ENCODE measurements around the gene PIK3R6.

Gene PIK3R6

DNA sequence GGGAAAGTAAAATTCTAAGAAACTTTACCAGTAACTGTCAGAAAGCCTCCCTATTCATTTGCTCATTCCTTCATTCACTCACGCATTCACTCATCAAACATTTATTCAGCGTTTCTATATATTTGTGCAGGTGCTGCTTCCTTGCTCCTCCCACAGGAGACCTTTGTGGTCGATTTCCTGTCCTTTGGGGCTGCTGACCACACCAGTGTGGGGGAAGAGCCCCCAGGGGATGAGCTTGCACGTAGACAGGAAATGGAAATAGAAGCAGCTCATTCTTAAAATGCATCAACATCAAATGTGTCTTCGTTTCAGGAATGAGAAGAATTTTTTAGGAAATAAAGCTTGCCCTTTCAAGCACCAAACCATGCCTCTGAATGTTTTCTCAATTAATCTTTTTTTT, 9.6 kb downstream of the PIK3R6 start:
- TF ChIP-seq GATA2 (IDR thresholded peaks at IDR 0.05; ENCODE audit: low read depth, low read length) (no peak), GATA3 (IDR thresholded peaks at IDR 0.05; ENCODE audit: low read depth, low read length) (no peak)

DNA sequence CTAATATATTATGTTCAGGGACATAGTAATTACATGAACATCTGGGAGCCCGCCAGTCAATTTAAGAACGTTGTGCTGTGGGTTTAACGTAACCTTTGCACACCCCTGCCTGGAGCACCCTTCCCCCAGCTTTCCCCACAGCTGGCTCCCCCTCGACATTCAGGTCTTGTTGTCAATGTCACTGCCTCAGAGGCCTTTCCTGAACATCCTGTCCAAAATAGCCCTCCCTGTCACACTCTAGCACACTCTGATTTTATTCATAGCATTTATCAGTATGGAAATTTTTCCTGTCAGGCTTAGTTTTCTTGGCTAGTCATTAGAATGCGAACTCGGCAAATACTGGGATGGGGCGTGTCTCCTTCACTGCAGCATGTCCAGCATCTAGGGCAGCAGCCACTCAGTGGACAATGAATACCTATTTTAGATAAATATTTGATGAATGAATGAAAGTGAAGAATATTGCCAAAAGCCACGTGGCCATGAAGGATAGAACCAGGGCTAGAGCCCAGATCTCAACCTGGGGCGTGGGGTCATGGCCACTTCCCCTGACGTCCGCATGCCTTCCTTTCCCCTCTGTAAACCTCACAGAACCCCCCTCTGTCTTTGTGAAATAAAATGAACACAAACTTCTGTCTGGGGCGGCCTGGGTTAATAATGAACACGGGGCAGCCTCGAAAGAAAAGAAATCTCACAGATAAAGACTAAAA, 10.5 kb downstream of the PIK3R6 start:
- TF ChIP-seq GATA3 (IDR thresholded peaks at IDR 0.05; ENCODE audit: low read depth, low read length) = no peak
- no peak for TF ChIP-seq GATA2 (IDR thresholded peaks at IDR 0.05; ENCODE audit: low read depth, low read length)

DNA sequence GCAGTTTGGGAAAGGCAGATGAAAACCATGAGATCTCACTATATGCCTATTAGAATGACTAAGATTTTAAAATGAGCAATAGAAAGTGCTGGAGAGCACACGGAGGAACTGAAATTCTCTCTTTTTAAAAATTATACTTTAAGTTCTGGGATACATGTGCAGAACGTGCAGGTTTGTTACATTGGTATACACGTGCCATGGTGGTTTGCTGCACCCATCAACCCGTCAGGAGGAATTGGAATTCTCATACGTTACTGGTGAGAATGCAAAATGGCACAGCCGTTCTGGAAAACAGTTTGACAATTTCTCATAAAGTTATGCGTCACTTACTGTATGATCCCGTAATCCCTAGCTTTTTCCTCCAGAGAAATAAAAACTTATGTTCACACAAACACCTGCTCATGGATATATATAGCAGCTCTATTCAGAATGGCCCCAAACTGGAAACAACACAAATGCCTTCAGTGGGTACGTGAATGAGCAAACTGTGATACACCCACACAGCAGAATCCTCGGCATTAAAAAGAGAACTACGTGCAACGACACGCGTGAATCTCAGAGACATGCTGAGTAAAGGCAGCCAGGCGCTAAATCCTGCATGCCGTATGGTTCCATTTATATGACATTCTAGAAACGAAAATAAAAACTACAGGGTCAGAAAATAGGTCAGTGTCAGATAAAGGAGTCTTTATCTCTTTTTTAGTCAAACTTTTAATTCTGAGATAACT, 11.8 kb downstream of the PIK3R6 start:
- TF ChIP-seq GATA2 (IDR thresholded peaks at IDR 0.05; ENCODE audit: low read depth, low read length) = no peak
- TF ChIP-seq GATA3 (IDR thresholded peaks at IDR 0.05; ENCODE audit: low read depth, low read length) = no peak

DNA sequence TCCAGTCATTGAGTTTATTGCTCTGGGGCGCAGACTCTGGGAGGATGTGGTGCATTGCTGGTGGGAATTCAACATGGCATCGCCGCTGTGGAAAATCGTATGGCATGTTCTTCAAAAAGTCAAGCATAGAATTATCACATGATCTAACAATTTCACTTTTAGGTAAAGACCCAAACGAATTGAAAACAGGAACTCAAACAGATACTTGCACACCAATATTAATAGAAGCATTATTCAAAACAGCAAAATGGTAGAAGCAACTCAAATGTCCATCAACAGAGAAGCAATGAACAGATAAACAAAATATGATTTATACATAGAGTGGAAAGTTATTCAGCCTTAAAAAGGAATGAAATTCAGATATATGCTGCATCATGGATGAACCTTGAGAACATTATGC, 15.9 kb downstream of the PIK3R6 start:
- TF ChIP-seq GATA3 (IDR thresholded peaks at IDR 0.05; ENCODE audit: low read depth, low read length) (no peak), GATA2 (IDR thresholded peaks at IDR 0.05; ENCODE audit: low read depth, low read length) (no peak)

DNA sequence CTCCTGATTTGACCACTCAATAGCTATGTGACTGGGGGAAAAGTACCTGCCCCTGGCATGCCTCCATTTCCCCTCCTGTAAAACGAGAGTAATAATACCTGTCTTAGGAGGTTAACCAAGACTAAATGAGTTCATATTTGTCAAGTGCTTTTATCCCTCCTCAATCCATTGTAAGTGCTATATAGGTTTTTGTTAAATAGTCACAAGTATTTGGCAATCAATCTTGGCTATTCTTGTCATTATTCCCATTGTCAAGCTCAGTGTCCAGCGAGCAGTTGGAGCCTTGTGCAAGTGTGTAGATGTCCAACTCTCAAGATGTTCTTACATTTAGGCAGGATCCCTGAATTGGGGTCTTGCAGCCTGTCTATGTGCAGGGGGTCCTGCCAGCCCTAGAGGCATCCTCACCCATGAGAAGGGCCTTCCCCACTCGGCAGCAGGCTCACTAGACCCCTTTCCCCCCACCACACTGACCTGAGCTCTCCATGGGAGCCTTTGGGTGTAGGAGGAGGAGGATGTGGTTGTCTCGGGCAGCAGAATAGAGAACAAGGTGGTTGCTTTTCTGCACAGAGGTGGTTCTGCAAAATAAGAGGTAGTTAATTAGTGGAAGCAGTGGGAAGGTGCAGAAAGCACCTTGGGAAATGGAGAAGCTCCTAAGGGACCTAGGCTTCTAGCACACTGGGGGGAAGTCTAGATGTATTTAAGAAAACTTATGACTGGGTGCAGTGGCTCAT, 18.0 kb downstream of the PIK3R6 start:
- TF ChIP-seq GATA3 (IDR thresholded peaks at IDR 0.05; ENCODE audit: low read depth, low read length) = no peak
- TF ChIP-seq GATA2 (IDR thresholded peaks at IDR 0.05; ENCODE audit: low read depth, low read length) = no peak

DNA sequence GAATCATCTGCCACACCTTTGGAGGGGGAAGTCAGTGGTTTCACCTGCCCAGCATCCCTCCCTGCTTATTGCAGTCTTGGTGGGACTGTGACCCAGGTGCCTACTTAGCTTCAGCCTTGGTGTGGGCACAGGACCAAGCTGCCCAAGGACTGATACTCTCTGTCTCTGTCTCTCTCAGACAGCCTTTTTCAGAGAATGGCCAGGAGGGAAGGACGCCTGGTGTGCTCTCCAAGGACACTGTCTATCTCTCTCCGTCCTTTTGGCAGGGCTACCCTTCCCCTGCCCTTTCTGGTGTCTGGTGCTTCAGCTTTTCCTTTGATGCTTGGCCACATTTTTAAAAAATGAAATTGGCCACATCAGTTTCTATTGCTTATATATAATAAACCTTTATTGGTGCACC, 19.6 kb downstream of the PIK3R6 start:
- TF ChIP-seq GATA2 (IDR thresholded peaks at IDR 0.05; ENCODE audit: low read depth, low read length) = no peak
- TF ChIP-seq GATA3 (IDR thresholded peaks at IDR 0.05; ENCODE audit: low read depth, low read length) = no peak

DNA sequence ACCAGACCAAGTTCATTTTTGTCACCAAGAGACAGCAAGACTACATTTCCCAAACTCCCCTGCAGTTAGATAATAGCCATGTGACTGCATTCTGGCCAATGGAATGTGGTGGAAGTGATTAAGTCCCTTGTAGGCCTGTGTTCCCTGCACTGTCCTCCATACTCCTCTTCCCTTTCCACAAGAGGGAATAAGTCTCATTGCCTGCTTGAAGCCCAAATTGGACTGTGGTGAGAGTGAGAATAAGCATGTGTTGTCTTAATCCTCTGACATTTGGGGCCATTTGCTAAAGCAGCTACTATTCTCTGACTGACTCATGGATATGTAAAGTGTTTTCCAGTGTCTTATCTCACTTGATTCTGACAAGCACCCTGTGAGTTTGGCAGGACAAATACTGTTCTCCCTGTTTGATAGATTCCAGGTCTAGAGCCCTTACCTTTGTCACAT, 20.7 kb downstream of the PIK3R6 start:
- TF ChIP-seq GATA2 (IDR thresholded peaks at IDR 0.05; ENCODE audit: low read depth, low read length) = no peak
- no peak for TF ChIP-seq GATA3 (IDR thresholded peaks at IDR 0.05; ENCODE audit: low read depth, low read length)

DNA sequence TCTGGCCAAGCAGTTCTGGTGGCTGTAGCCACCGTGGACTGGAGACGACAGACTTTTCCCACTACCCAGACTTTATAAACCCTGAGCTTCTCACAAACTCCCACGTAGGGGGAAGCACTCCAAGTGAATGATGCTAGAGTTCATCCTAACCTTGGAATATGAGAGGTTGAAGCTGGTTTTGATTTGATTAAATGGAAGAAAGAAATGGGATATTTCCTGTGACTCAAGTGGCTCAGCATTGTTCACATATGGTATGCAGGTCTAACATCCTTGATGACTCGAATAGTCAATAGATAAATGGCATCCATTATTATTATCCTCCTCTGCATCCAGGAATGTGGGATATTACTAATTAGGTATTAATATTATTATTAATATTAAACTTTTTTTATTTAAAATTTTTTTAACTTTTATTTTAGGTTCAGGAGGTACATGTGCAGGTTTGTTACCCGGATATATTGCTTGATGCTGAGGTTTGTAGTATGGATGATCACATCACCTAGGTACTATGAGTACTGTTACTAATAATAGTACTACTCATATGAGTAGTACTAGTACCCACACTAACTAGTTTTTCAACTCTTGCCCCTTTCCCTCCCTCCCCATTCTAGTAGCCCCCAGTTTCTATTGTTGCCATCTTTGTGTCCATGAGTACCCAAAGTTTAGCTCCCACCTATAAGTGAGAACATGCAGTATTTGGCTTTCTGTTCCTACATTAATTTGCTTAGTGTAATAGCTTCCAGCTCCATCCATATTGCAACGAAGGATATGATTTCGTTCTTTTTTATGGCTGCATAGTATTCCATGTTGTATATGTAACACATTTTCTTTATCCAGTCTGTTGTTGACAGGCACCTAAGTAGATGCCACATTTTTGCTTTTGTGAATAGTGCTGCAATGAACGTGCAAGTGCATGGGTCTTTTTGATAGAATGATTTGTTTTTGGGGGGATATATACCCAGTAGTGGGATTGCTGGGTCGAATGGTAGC, 22.9 kb downstream of the PIK3R6 start:
- TF ChIP-seq GATA2 (IDR thresholded peaks at IDR 0.05; ENCODE audit: low read depth, low read length) = no peak
- TF ChIP-seq GATA3 (IDR thresholded peaks at IDR 0.05; ENCODE audit: low read depth, low read length) = no peak

DNA sequence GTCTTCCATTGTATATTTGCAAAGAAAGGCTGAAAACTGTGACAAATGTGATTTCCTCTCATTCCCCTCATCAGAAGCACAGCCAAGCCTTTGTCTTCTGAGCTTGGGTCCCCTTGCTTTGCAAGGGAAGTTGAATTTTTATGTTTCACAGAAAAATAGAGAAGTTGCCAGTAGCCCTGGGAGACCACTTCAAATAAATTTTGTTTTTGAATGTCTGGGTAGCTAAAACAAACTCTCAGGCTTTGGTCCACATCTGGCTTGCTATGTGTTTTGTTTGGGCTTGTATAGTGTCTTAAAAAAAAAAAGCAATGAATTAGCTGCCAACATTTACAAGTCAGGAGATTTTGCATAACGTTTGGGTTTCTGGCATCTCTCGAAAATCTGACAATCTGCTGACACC, 24.1 kb downstream of the PIK3R6 start:
- TF ChIP-seq GATA2 (IDR thresholded peaks at IDR 0.05; ENCODE audit: low read depth, low read length) (no peak), GATA3 (IDR thresholded peaks at IDR 0.05; ENCODE audit: low read depth, low read length) (no peak)

DNA sequence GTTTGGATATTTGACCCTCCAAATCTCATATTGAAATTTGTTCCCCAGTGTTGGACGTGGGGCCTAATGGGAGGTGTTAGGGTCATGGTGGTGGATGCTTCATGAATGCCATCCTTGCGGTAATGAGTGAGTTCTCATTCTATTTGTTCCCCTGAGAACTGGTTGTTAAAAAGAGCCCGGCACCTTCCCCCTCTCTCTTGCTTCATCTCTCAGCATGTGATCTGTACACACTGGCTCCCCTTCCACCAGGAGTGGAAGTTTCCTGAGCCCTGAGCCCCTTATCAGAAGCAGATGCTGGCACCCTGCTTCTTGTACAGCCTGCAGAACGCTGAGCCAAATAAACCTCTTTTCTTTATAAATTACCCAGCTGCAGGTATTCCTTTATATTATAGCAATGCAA, 25.6 kb downstream of the PIK3R6 start:
- TF ChIP-seq GATA3 (IDR thresholded peaks at IDR 0.05; ENCODE audit: low read depth, low read length) (no peak), GATA2 (IDR thresholded peaks at IDR 0.05; ENCODE audit: low read depth, low read length) (no peak)

DNA sequence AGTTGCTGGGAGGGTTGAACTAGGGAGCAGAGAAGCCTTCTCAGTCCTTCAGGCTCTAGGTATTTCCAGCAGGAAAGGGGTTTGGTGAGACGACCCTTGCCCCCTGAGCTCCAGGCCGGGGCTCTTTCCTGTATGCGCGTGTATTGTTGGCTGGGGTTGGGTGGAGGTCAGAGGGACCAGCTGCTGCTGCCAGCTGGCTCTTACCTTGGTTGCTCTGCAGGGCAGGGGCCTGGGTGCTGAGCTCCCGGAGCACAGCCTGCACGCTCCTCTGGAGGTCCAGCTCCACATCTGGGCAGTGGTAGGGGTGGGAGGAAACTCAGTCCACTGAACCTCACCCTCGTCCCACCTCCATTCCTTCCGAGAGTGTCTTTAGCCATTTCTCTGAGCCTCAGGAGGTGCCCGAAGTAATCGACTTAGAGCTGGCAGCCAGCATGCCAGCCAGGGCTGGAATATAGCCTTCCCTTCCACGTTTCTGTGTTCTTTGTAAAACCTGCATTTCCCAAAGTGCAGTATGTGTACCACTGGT, 28.0 kb downstream of the PIK3R6 start:
- no peak for TF ChIP-seq GATA3 (IDR thresholded peaks at IDR 0.05; ENCODE audit: low read depth, low read length)
- TF ChIP-seq GATA2 (IDR thresholded peaks at IDR 0.05; ENCODE audit: low read depth, low read length) = no peak

DNA sequence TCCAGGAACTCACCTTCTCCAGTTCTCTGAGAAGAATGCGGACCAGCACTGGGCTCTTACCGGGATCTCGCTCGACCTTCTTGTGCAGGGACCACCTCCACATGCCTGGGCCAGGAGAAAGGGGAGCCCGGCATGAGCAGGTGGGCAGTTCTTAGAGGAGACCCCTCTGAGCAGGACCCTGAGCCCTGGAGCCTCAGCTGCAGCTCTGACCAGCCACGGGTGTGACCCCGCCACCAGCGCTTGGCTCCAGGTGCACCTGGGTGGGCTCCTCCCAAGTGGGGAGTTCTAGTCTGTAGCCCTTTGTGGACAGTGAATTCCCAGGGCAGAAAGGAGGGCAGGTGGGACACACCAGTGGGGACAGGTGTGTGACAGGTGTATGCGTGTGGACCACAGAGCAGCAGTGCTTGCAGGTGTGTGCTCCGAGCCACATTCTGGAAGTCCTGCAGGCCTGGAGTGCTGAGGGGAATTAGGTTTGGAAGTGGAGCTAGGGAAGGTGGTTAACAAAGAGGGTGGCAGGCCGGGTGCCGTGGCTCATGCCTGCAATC, 28.9 kb downstream of the PIK3R6 start:
- TF ChIP-seq GATA2 (IDR thresholded peaks at IDR 0.05; ENCODE audit: low read depth, low read length) (no peak), GATA3 (IDR thresholded peaks at IDR 0.05; ENCODE audit: low read depth, low read length) (no peak)

DNA sequence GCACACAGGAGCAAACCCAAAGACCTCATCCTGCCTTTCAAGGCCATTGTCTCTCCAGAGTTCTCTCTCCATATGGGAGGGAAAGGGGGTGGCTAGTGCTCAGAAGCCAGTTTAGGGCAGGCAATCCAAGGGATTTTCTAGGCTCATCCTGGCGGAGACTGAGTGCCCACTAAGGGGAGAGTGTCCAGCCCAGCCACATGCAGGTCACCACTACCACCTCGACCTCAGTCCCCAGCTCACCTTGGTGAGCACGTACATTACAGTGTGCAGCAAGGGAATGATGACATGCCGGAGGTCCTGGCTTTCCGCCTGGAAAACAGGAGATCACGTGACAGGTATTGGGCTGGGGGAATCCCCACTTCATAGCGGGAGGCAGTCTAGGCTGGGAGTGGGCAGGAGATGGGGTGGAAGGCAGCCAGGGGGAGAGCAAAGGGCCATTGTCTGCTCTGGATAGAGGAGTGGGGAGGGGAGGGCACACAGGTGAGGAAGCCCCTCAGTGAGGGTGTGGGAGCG, 29.9 kb downstream of the PIK3R6 start:
- TF ChIP-seq GATA2 (IDR thresholded peaks at IDR 0.05; ENCODE audit: low read depth, low read length) = no peak
- no peak for TF ChIP-seq GATA3 (IDR thresholded peaks at IDR 0.05; ENCODE audit: low read depth, low read length)

Data from SH-SY5Y (cell line).